GM21515 (cell line): ENCODE data around the gene COG2.

Source experiments
- ATAC-seq: cut with Tn5 transposase; IDR thresholded peaks from one replicate; pipeline ENCODE4 v1.9.1; 2021; ENCODE audit not compliant: unreplicated experiment

The COG2 gene

GRCh38 chr1:230668227-230668626 is 25.9 kb downstream of the COG2 start:
- no peak for ATAC-seq

- no peak for ATAC-seq
Observed at GRCh38 chr1:230669543-230669942, 27.3 kb downstream of the COG2 start.

GRCh38 chr1:230674581-230674980 is 32.3 kb downstream of the COG2 start:
- no peak for ATAC-seq

GRCh38 chr1:230677200-230677599 is 34.9 kb downstream of the COG2 start:
- no peak for ATAC-seq

GRCh38 chr1:230679192-230679591 is 36.9 kb downstream of the COG2 start:
- ATAC-seq: no peak

GRCh38 chr1:230679825-230680224 is 37.5 kb downstream of the COG2 start:
- no peak for ATAC-seq

GRCh38 chr1:230680300-230681025 is 38.2 kb downstream of the COG2 start:
- no peak for ATAC-seq

- no peak for ATAC-seq
Observed at GRCh38 chr1:230681599-230681998, 39.3 kb downstream of the COG2 start.

- no peak for ATAC-seq
Observed at GRCh38 chr1:230682274-230682673, 40.0 kb downstream of the COG2 start.

- ATAC-seq: no peak
Observed at GRCh38 chr1:230682882-230683610, 40.8 kb downstream of the COG2 start.

- no peak for ATAC-seq
Observed at GRCh38 chr1:230684146-230684545, 41.9 kb downstream of the COG2 start.

GRCh38 chr1:230684998-230685397 is 42.7 kb downstream of the COG2 start:
- ATAC-seq: no peak

GRCh38 chr1:230686747-230687146 is 44.5 kb downstream of the COG2 start:
- ATAC-seq: no peak

GRCh38 chr1:230690101-230690500 is 47.8 kb downstream of the COG2 start:
- no peak for ATAC-seq

- ATAC-seq: no peak
Observed at GRCh38 chr1:230691615-230692014, 49.3 kb downstream of the COG2 start.

GRCh38 chr1:230693221-230693620 is 50.9 kb downstream of the COG2 start:
- no peak for ATAC-seq

- ATAC-seq: no peak
Observed at GRCh38 chr1:230693777-230694176, 51.5 kb downstream of the COG2 start.

- ATAC-seq: no peak
Observed at GRCh38 chr1:230694464-230694863, 52.2 kb downstream of the COG2 start.

- no peak for ATAC-seq
Observed at GRCh38 chr1:230694991-230695390, 52.7 kb downstream of the COG2 start.

GRCh38 chr1:230696218-230696617 is 53.9 kb downstream of the COG2 start:
- no peak for ATAC-seq

- no peak for ATAC-seq
Observed at GRCh38 chr1:230696722-230697437, 54.6 kb downstream of the COG2 start.

GRCh38 chr1:230698130-230698529 is 55.8 kb downstream of the COG2 start:
- ATAC-seq: no peak
